ENCODE measurements around the gene THSD4.

GRCh38 chr15:71437919-71438318 lies 322.6 kb downstream of the THSD4 start:
- TF ChIP-seq CTCF (conservative IDR thresholded peaks at IDR 0.05; ENCODE audit: low read depth, low read length) (no peak), SMC3 (IDR thresholded peaks at IDR 0.05; ENCODE audit: low read depth, low read length) (no peak), CEBPB (IDR thresholded peaks at IDR 0.05; ENCODE audit: low read depth, low read length) (no peak)

Measured in IMR-90 (cell line).